ENCODE measurements around the gene KRAS. TPM values are rescaled to one million over a fixed set of nuclear protein-coding genes. Genes with fewer than 3 reads are reported as not detected.

KRAS gene
- total and polyA plus RNA-seq, 2 donors (not counting 3 experiments of a cell fraction or from before 2014, with no cell fraction given), result 9.1 to 22.8 TPM

DNA sequence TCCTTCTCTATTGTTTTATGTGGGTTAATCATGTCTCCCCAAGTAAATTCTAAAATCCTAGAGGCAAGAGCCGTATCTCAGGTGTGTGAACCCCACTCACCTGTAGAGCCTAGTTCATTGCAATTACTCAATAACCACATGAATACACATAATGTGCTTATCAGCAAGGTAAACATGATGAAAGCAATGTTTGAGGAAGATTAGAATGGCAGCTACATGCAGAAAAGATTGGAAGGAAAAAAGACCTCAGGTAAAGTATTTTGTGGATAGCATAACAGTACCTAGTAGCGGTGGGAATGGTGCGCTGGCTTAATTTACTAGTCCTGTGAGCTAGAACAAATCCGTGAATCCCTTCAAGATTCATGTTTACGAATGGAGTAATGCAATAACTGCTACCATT is 5.3 kb upstream of the KRAS start:
- peaks cover 6% of the 10 kb centered on the region for H3K4me1 ChIP-seq (ENCODE audit: control insufficient read depth, extremely low read depth, insufficient read depth, low read length)
- no peak overlapping the region for H3K27ac ChIP-seq (ENCODE audit: insufficient read depth, low read depth, low read length)
- no peaks in the 10 kb centered on the region for H3K9me3 ChIP-seq (replicated peaks; ENCODE audit: control insufficient read depth, insufficient read depth, low read length)
- no peak for TF ChIP-seq EZH2 (IDR thresholded peaks at IDR 0.05; ENCODE audit: borderline replicate concordance, low read depth, low read length, severe bottlenecking)
- TF ChIP-seq, protein P1, sequence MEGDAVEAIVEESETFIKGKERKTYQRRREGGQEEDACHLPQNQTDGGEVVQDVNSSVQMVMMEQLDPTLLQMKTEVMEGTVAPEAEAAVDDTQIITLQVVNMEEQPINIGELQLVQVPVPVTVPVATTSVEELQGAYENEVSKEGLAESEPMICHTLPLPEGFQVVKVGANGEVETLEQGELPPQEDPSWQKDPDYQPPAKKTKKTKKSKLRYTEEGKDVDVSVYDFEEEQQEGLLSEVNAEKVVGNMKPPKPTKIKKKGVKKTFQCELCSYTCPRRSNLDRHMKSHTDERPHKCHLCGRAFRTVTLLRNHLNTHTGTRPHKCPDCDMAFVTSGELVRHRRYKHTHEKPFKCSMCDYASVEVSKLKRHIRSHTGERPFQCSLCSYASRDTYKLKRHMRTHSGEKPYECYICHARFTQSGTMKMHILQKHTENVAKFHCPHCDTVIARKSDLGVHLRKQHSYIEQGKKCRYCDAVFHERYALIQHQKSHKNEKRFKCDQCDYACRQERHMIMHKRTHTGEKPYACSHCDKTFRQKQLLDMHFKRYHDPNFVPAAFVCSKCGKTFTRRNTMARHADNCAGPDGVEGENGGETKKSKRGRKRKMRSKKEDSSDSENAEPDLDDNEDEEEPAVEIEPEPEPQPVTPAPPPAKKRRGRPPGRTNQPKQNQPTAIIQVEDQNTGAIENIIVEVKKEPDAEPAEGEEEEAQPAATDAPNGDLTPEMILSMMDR (IDR thresholded peaks at IDR 0.05; ENCODE audit: extremely low read depth in 1 of 2, insufficient read depth in 1 of 2, low read depth in 1 of 2, low read length in 2 of 2), result no peak
- no peak for TF ChIP-seq POLR2AphosphoS5 (IDR thresholded peaks at IDR 0.05; ENCODE audit: insufficient read depth, low read depth, low read length)
- TF ChIP-seq JUN (IDR thresholded peaks at IDR 0.05; ENCODE audit: borderline replicate concordance, insufficient read depth, insufficient read length, low read depth), result no peak
- no peak for TF ChIP-seq MYC (IDR thresholded peaks at IDR 0.05; ENCODE audit: low read depth, low read length)
- TF ChIP-seq GATA2 (IDR thresholded peaks at IDR 0.05; ENCODE audit: insufficient read depth, insufficient read length, low read depth, low read length), result no peak
- TF ChIP-seq, protein P2, sequence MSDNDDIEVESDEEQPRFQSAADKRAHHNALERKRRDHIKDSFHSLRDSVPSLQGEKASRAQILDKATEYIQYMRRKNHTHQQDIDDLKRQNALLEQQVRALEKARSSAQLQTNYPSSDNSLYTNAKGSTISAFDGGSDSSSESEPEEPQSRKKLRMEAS (IDR thresholded peaks at IDR 0.05; ENCODE audit: insufficient read depth, insufficient read length), result no peak
- no peak for TF ChIP-seq FOS (IDR thresholded peaks at IDR 0.05; ENCODE audit: borderline replicate concordance, insufficient read depth, low read length)
- TF ChIP-seq POLR2A (IDR thresholded peaks at IDR 0.05; ENCODE audit: low read depth, low read length), result no peak
- no peak overlapping the region for H2AFZ ChIP-seq (ENCODE audit: low read depth, low read length)
- no peak overlapping the region for H3K4me2 ChIP-seq (ENCODE audit: insufficient read depth, low read length)
- POLR2A ChIA-PET, result no interaction called here
- no peaks in the 10 kb centered on the region for H4K20me1 ChIP-seq (replicated peaks; ENCODE audit: control insufficient read depth, extremely low read depth, insufficient read depth, low read length)
- H3K79me2 ChIP-seq (ENCODE audit: control insufficient read depth, insufficient read depth, low read length), result no peaks in the 10 kb centered on the region
- BruUV-seq (replicated peaks), result no TSS peak
- no peaks in the 10 kb centered on the region for H3K36me3 ChIP-seq (ENCODE audit: control insufficient read depth in 2 of 2, extremely low read depth in 1 of 2, insufficient read depth in 2 of 2, low read length in 2 of 2)
- FAIRE-seq (no peak), DNase-seq (ENCODE audit: low read depth, low spot score) (no peak)
- H3K9ac ChIP-seq (replicated peaks; ENCODE audit: extremely low read depth, insufficient read depth, low read length), result no peak overlapping the region
- H3K9me1 ChIP-seq (replicated peaks; ENCODE audit: control insufficient read depth, extremely low read depth, insufficient read depth, low read length), result no peaks in the 10 kb centered on the region
- dilution Hi-C loops (cut with MboI; ENCODE audit: extremely low pct_ligation_motif_present, low sequenced_read_pairs), result no loop called here
- H3K27me3 ChIP-seq (ENCODE audit: control insufficient read depth in 2 of 2, insufficient read depth in 2 of 2, low read length in 2 of 2), result peaks cover 11 to 27% of the 10 kb centered on the region in 2 experiments
- intact Hi-C loops (cut with micrococcal nuclease), result no loop called here
- H3K4me3 ChIP-seq (replicated peaks in 1 of 3; ENCODE audit: insufficient read depth in 1 of 3, low read depth in 1 of 3, low read length in 3 of 3), result no peak overlapping the region
- CTCF ChIA-PET, result no interaction called here
